HCT116 (cell line): ENCODE measurements around the gene KIAA1328. TPM values are rescaled to one million over a fixed set of nuclear protein-coding genes. Genes with fewer than 3 reads are reported as not detected.

Source experiments
- ATAC-seq: fragments of 200-7000 bp; cut with Tn5 transposase; 2 replicates; pipeline ENCODE4 v1.9.1; 2020; ENCODE audit warnings: mild to moderate bottlenecking, moderate library complexity
- BruUV-seq: library from RNA; stranded (reverse); fragments of 400-500 nt; replicated peaks from 2 replicates; lab custom pipeline; 2021; lab: Mats Ljungman, UMichigan
- CTCF ChIA-PET: fragments of 300-600 bp; sonication (Branson Sonifier 250); formaldehyde crosslinking; loops from one replicate; lab custom pipeline; 2021; ENCODE audit warnings: antibody characterized with exemption; lab: Charles Lee
- POLR2A ChIA-PET: fragments of 300-600, 350-600 bp; sonication (Branson Sonifier 250); formaldehyde crosslinking; loops from one replicate; lab custom pipeline; 2021; ENCODE audit warnings: antibody characterized with exemption; lab: Charles Lee
- RAD21 ChIA-PET, 2 experiments: fragments of 300-600 bp; sonication (Branson Sonifier 250); formaldehyde crosslinking; loops; one replicate each; lab custom pipeline; 2023; ENCODE audit warnings: low total read pairs in 2 of 2; ENCODE audit not compliant: uncharacterized antibody in 2 of 2, unreplicated experiment in 2 of 2, low non-redundant PET in 1 of 2; lab: Charles Lee
- DNase-seq: peaks from one replicate; pipeline ENCODE4 v3.0.0-alpha.2; 2010; ENCODE audit warnings: low read depth, low spot score
- H2AFZ ChIP-seq: fragments of 200-600 bp; shearing (Covaris generic), sonication (generic); 2 replicates; pipeline ENCODE4 v1.6.1; 2017; ENCODE audit warnings: low read depth, mixed run types, mixed read lengths, antibody characterized with exemption, low read length; ENCODE audit not compliant: poor library complexity, severe bottlenecking
- H3K27ac ChIP-seq: 2 replicates; pipeline ENCODE4 v1.5.1; 2012; ENCODE audit warnings: low read depth, low read length
- H3K27me3 ChIP-seq: fragments of 200-600 bp; sonication (generic); 2 replicates; pipeline ENCODE4 v1.6.1; 2016; ENCODE audit warnings: mixed run types, low read length, mixed read lengths; ENCODE audit not compliant: insufficient read depth
- H3K36me3 ChIP-seq, 2 experiments: fragments of 200-500 bp in 1 of 2; fragments of 200-600 bp in 1 of 2; sonication (Bioruptor generic) in 1 of 2; sonication (generic) in 1 of 2; 2 replicates each; pipeline versions ENCODE4 v1.5.1 to v1.6.1; 2014 to 2016; ENCODE audit warnings: low read length in 2 of 2, inconsistent platforms in 1 of 2, mixed read lengths in 1 of 2, mixed run types in 1 of 2; ENCODE audit not compliant: insufficient read depth in 2 of 2, control insufficient read depth in 1 of 2
- H3K4me1 ChIP-seq, 2 experiments: fragments of 200-600 bp in 1 of 2; sonication (generic) in 1 of 2; 2 replicates each; pipeline versions ENCODE4 v1.5.1 to v1.6.1; 2012 to 2017; ENCODE audit warnings: low read length in 2 of 2, inconsistent platforms in 1 of 2, mild to moderate bottlenecking in 1 of 2, mixed read lengths in 1 of 2, mixed run types in 1 of 2, moderate library complexity in 1 of 2; ENCODE audit not compliant: insufficient read depth in 2 of 2, control insufficient read depth in 1 of 2
- H3K4me2 ChIP-seq: fragments of 200-600 bp; sonication (generic); 2 replicates; pipeline ENCODE4 v1.6.1; 2017; ENCODE audit warnings: mixed run types, low read length, mixed read lengths
- H3K4me3 ChIP-seq, 2 experiments: fragments of 200-600 bp in 1 of 2; sonication (generic) in 1 of 2; replicated peaks in 1 of 2; 2 replicates each; pipeline ENCODE4 v1.5.1; 2011 to 2016; ENCODE audit warnings: low read length in 2 of 2, control low read depth in 1 of 2, low read depth in 1 of 2, mild to moderate bottlenecking in 1 of 2, mixed read lengths in 1 of 2, mixed run types in 1 of 2
- H3K79me2 ChIP-seq: fragments of 200-600 bp; sonication (generic); 2 replicates; pipeline ENCODE4 v1.6.1; 2017; ENCODE audit warnings: mild to moderate bottlenecking, mixed run types, low read length, moderate library complexity, mixed read lengths; ENCODE audit not compliant: insufficient read depth
- H3K9ac ChIP-seq: fragments of 200-600 bp; sonication (generic); 2 replicates; pipeline ENCODE4 v1.6.1; 2016; ENCODE audit warnings: low read length, mixed read lengths
- H3K9me2 ChIP-seq: fragments of 200-600 bp; sonication (generic), shearing (Covaris generic); 2 replicates; pipeline ENCODE4 v1.6.1; 2017; ENCODE audit warnings: mixed run types, mild to moderate bottlenecking, moderate library complexity; ENCODE audit not compliant: insufficient read depth
- H3K9me3 ChIP-seq, 2 experiments: fragments of 200-500 bp in 1 of 2; fragments of 200-600 bp in 1 of 2; sonication (Bioruptor generic) in 1 of 2; sonication (generic) in 1 of 2; 2 replicates each; pipeline ENCODE4 v1.6.1; 2014 to 2017; ENCODE audit warnings: low read length in 2 of 2, mixed read lengths in 2 of 2, inconsistent platforms in 1 of 2, low read depth in 1 of 2, mild to moderate bottlenecking in 1 of 2, mixed run types in 1 of 2, moderate library complexity in 1 of 2; ENCODE audit not compliant: control insufficient read depth in 1 of 2, insufficient read depth in 1 of 2
- H4K20me1 ChIP-seq: fragments of 200-600 bp; sonication (generic), shearing (Covaris generic); 2 replicates; pipeline ENCODE4 v1.6.1; 2017; ENCODE audit warnings: mixed run types, mild to moderate bottlenecking, moderate library complexity; ENCODE audit not compliant: insufficient read depth
- ATF3 ChIP-seq: IDR thresholded peaks from 2 replicates; pipeline ENCODE4 v1.6.1; 2012
- CEBPB ChIP-seq: IDR thresholded peaks from 2 replicates; pipeline ENCODE4 v1.6.1; 2012; ENCODE audit warnings: low read depth
- EGR1 ChIP-seq: IDR thresholded peaks from 2 replicates; pipeline ENCODE4 v1.6.1; 2012; ENCODE audit warnings: low read depth
- EZH2 ChIP-seq: fragments of 200-600 bp; sonication (generic); IDR thresholded peaks from 2 replicates; pipeline ENCODE4 v1.6.1; 2017; ENCODE audit warnings: antibody characterized with exemption, mixed run types
- EZH2phosphoT487 ChIP-seq: fragments of 200-600 bp; IDR thresholded peaks from 2 replicates; pipeline ENCODE4 v1.6.1; 2018; ENCODE audit warnings: antibody characterized with exemption, borderline replicate concordance
- JUND ChIP-seq: IDR thresholded peaks from 2 replicates; pipeline ENCODE4 v1.6.1; 2012
- MAX ChIP-seq: IDR thresholded peaks from 2 replicates; pipeline ENCODE4 v1.6.1; 2012
- RAD21 ChIP-seq: IDR thresholded peaks from 2 replicates; pipeline ENCODE4 v1.6.1; 2012; ENCODE audit warnings: low read depth, mild to moderate bottlenecking
- REST ChIP-seq: IDR thresholded peaks from 2 replicates; pipeline ENCODE4 v1.6.1; 2012; ENCODE audit warnings: low read depth
- SP1 ChIP-seq: IDR thresholded peaks from 2 replicates; pipeline ENCODE4 v1.6.1; 2012; ENCODE audit warnings: low read depth
- SRF ChIP-seq: IDR thresholded peaks from 2 replicates; pipeline ENCODE4 v1.6.1; 2012; ENCODE audit warnings: low read depth
- TCF7L2 ChIP-seq: IDR thresholded peaks from 2 replicates; pipeline ENCODE4 v1.7.0; 2011; ENCODE audit warnings: borderline replicate concordance, inconsistent platforms; ENCODE audit not compliant: insufficient read depth, insufficient read length; ENCODE audit errors: extremely low read depth
- YY1 ChIP-seq: IDR thresholded peaks from 2 replicates; pipeline ENCODE4 v1.6.1; 2011; ENCODE audit warnings: low read length, low read depth, moderate library complexity, mild to moderate bottlenecking; ENCODE audit not compliant: insufficient replicate concordance; ENCODE audit errors: extremely low read depth
- ZBTB33 ChIP-seq: IDR thresholded peaks from 2 replicates; pipeline ENCODE4 v1.6.1; 2011; ENCODE audit warnings: mild to moderate bottlenecking, low read length, moderate library complexity; ENCODE audit not compliant: insufficient replicate concordance; ENCODE audit errors: extremely low read depth
- ZNF274 ChIP-seq: fragments of 200-500 bp; sonication (Bioruptor generic); IDR thresholded peaks from 2 replicates; pipeline ENCODE4 v1.6.1; 2014; ENCODE audit warnings: mild to moderate bottlenecking, low read depth, low read length, inconsistent platforms
- intact Hi-C: fragments of 100-400 bp; cut with micrococcal nuclease; formaldehyde crosslinking; loops from 2 replicates; pipeline ENCODE4 v1.10.0; 2022
- total RNA-seq: library from RNA; stranded (reverse); gene quantifications from one replicate; pipeline ENCODE4 v1.2.1, GENCODE V29; 2021; ENCODE audit not compliant: unreplicated experiment

The KIAA1328 gene
- total RNA-seq, 1 experiment from 2014 or later = 5.2 TPM

GRCh38 chr18:36848609-36849008, 19.7 kb downstream of the KIAA1328 start:
- ChIA-PET CTCF (no interaction called here), POLR2A (no interaction called here), RAD21 (no interaction called here)
- no TSS peak for BruUV-seq
- Histone ChIP-seq H3K36me3 (no peaks in the 10 kb centered on the region), H3K27ac (no peak overlapping the region), H4K20me1 (no peaks in the 10 kb centered on the region), H3K9me3 (no peaks in the 10 kb centered on the region; a peak in 1 of 4 replicates), H3K79me2 (no peaks in the 10 kb centered on the region), H3K4me3 (no peak overlapping the region), H3K4me2 (no peak overlapping the region), H2AFZ (no peak overlapping the region), H3K27me3 (no peaks in the 10 kb centered on the region), H3K9me2 (no peaks in the 10 kb centered on the region), H3K4me1 (peaks cover 0 to 3% of the 10 kb centered on the region in 2 experiments; a peak in 1 of 4 replicates), H3K9ac (no peak overlapping the region)
- TF ChIP-seq ATF3 (no peak), TCF7L2 (no peak), SRF (no peak), EZH2phosphoT487 (no peak), ZBTB33 (no peak), REST (no peak), RAD21 (no peak), CEBPB (no peak), MAX (no peak), EZH2 (no peak), SP1 (no peak), JUND (no peak), YY1 (no peak), ZNF274 (no peak), EGR1 (no peak)
- no peak for DNase-seq
- ATAC-seq = no peak
- intact Hi-C loops = no loop called here
